ENCODE data around the gene SUSD5. TPM values are rescaled to one million over a fixed set of nuclear protein-coding genes. Genes with fewer than 3 reads are reported as not detected.

SUSD5 gene
- total and polyA plus RNA-seq, 2 experiments from 2014 or later = 1.4 to 3.6 TPM

DNA sequence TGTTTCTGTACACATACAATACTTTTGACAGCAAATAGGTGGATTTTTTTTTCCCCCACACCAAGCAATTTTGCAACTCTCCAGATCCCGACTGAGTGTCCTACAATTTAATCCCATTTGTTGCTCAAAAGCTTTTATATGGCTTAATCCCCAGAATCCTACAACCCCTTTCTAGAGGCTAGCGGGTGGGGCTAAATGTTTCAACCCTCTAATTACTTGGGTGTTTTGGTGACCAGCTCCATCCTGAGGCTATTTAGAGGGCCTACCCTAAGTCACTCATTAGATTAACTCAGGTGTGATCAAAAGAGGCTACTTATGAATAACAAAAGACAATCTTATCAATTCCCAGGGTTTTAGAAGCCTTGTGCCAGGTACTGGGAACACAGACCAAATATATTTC is 37.6 kb upstream of the SUSD5 start:
- Histone ChIP-seq H3K4me3 (no peak overlapping the region), H3K4me2 (no peak overlapping the region), H3K36me3 (ENCODE audit: insufficient read depth) (no peaks in the 10 kb centered on the region), H3K79me2 (replicated peaks; ENCODE audit: insufficient read depth) (no peaks in the 10 kb centered on the region), H3K4me1 (ENCODE audit: insufficient read depth) (no peaks in the 10 kb centered on the region), H2AFZ (no peak overlapping the region), H3K27ac (ENCODE audit: low read depth) (no peak overlapping the region), H3K27me3 (ENCODE audit: insufficient read depth) (no peaks in the 10 kb centered on the region), H3K9me2 (ENCODE audit: insufficient read depth) (no peaks in the 10 kb centered on the region), H4K20me1 (replicated peaks; ENCODE audit: insufficient read depth) (no peaks in the 10 kb centered on the region), H3F3A (replicated peaks; ENCODE audit: low read depth) (no peaks in the 10 kb centered on the region)
- Mint-ChIP-seq H3K9me3 (no peaks in the 10 kb centered on the region), H3K4me3 (no peak overlapping the region), H3K27ac (no peak overlapping the region), H3K4me1 (no peaks in the 10 kb centered on the region), H3K27me3 (ENCODE audit: insufficient read depth, low read depth, poor library complexity) (no peaks in the 10 kb centered on the region), H3K36me3 (ENCODE audit: low read depth) (no peaks in the 10 kb centered on the region)
- ATAC-seq (peak; percentile 53; the same call in 2 of the 3 replicates), DNase-seq (ENCODE audit: low spot score) (no peak)
- no peak for TF ChIP-seq ZNF331 (CRISPR knock-in tag; IDR thresholded peaks at IDR 0.05; ENCODE audit: low read depth)
- TF ChIP-seq, protein P1, sequence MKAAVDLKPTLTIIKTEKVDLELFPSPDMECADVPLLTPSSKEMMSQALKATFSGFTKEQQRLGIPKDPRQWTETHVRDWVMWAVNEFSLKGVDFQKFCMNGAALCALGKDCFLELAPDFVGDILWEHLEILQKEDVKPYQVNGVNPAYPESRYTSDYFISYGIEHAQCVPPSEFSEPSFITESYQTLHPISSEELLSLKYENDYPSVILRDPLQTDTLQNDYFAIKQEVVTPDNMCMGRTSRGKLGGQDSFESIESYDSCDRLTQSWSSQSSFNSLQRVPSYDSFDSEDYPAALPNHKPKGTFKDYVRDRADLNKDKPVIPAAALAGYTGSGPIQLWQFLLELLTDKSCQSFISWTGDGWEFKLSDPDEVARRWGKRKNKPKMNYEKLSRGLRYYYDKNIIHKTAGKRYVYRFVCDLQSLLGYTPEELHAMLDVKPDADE (IDR thresholded peaks at IDR 0.05) = no peak
- TF ChIP-seq STAT1 (IDR thresholded peaks at IDR 0.05; ENCODE audit: unreplicated experiment) = no peak
- no peak for TF ChIP-seq POLR2AphosphoS5 (IDR thresholded peaks at IDR 0.05; ENCODE audit: low read depth)
- no peak for TF ChIP-seq EZH2phosphoT487 (IDR thresholded peaks at IDR 0.05; ENCODE audit: unreplicated experiment)
- TF ChIP-seq, protein P2, sequence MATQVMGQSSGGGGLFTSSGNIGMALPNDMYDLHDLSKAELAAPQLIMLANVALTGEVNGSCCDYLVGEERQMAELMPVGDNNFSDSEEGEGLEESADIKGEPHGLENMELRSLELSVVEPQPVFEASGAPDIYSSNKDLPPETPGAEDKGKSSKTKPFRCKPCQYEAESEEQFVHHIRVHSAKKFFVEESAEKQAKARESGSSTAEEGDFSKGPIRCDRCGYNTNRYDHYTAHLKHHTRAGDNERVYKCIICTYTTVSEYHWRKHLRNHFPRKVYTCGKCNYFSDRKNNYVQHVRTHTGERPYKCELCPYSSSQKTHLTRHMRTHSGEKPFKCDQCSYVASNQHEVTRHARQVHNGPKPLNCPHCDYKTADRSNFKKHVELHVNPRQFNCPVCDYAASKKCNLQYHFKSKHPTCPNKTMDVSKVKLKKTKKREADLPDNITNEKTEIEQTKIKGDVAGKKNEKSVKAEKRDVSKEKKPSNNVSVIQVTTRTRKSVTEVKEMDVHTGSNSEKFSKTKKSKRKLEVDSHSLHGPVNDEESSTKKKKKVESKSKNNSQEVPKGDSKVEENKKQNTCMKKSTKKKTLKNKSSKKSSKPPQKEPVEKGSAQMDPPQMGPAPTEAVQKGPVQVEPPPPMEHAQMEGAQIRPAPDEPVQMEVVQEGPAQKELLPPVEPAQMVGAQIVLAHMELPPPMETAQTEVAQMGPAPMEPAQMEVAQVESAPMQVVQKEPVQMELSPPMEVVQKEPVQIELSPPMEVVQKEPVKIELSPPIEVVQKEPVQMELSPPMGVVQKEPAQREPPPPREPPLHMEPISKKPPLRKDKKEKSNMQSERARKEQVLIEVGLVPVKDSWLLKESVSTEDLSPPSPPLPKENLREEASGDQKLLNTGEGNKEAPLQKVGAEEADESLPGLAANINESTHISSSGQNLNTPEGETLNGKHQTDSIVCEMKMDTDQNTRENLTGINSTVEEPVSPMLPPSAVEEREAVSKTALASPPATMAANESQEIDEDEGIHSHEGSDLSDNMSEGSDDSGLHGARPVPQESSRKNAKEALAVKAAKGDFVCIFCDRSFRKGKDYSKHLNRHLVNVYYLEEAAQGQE (IDR thresholded peaks at IDR 0.05; ENCODE audit: unreplicated experiment) = no peak
- TF ChIP-seq, protein P3, sequence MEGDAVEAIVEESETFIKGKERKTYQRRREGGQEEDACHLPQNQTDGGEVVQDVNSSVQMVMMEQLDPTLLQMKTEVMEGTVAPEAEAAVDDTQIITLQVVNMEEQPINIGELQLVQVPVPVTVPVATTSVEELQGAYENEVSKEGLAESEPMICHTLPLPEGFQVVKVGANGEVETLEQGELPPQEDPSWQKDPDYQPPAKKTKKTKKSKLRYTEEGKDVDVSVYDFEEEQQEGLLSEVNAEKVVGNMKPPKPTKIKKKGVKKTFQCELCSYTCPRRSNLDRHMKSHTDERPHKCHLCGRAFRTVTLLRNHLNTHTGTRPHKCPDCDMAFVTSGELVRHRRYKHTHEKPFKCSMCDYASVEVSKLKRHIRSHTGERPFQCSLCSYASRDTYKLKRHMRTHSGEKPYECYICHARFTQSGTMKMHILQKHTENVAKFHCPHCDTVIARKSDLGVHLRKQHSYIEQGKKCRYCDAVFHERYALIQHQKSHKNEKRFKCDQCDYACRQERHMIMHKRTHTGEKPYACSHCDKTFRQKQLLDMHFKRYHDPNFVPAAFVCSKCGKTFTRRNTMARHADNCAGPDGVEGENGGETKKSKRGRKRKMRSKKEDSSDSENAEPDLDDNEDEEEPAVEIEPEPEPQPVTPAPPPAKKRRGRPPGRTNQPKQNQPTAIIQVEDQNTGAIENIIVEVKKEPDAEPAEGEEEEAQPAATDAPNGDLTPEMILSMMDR (conservative IDR thresholded peaks at IDR 0.05; ENCODE audit: low read depth in 2 of 2) = no peak
- TF ChIP-seq ZNF114 (CRISPR knock-in tag; IDR thresholded peaks at IDR 0.05) = no peak
- TF ChIP-seq NANOG (IDR thresholded peaks at IDR 0.05; ENCODE audit: borderline replicate concordance) = no peak
- no peak for TF ChIP-seq JUNB (IDR thresholded peaks at IDR 0.05; ENCODE audit: unreplicated experiment)
- no peak for TF ChIP-seq CREB1 (CRISPR knock-in tag; IDR thresholded peaks at IDR 0.05; ENCODE audit: low read depth)
- TF ChIP-seq, protein P4, sequence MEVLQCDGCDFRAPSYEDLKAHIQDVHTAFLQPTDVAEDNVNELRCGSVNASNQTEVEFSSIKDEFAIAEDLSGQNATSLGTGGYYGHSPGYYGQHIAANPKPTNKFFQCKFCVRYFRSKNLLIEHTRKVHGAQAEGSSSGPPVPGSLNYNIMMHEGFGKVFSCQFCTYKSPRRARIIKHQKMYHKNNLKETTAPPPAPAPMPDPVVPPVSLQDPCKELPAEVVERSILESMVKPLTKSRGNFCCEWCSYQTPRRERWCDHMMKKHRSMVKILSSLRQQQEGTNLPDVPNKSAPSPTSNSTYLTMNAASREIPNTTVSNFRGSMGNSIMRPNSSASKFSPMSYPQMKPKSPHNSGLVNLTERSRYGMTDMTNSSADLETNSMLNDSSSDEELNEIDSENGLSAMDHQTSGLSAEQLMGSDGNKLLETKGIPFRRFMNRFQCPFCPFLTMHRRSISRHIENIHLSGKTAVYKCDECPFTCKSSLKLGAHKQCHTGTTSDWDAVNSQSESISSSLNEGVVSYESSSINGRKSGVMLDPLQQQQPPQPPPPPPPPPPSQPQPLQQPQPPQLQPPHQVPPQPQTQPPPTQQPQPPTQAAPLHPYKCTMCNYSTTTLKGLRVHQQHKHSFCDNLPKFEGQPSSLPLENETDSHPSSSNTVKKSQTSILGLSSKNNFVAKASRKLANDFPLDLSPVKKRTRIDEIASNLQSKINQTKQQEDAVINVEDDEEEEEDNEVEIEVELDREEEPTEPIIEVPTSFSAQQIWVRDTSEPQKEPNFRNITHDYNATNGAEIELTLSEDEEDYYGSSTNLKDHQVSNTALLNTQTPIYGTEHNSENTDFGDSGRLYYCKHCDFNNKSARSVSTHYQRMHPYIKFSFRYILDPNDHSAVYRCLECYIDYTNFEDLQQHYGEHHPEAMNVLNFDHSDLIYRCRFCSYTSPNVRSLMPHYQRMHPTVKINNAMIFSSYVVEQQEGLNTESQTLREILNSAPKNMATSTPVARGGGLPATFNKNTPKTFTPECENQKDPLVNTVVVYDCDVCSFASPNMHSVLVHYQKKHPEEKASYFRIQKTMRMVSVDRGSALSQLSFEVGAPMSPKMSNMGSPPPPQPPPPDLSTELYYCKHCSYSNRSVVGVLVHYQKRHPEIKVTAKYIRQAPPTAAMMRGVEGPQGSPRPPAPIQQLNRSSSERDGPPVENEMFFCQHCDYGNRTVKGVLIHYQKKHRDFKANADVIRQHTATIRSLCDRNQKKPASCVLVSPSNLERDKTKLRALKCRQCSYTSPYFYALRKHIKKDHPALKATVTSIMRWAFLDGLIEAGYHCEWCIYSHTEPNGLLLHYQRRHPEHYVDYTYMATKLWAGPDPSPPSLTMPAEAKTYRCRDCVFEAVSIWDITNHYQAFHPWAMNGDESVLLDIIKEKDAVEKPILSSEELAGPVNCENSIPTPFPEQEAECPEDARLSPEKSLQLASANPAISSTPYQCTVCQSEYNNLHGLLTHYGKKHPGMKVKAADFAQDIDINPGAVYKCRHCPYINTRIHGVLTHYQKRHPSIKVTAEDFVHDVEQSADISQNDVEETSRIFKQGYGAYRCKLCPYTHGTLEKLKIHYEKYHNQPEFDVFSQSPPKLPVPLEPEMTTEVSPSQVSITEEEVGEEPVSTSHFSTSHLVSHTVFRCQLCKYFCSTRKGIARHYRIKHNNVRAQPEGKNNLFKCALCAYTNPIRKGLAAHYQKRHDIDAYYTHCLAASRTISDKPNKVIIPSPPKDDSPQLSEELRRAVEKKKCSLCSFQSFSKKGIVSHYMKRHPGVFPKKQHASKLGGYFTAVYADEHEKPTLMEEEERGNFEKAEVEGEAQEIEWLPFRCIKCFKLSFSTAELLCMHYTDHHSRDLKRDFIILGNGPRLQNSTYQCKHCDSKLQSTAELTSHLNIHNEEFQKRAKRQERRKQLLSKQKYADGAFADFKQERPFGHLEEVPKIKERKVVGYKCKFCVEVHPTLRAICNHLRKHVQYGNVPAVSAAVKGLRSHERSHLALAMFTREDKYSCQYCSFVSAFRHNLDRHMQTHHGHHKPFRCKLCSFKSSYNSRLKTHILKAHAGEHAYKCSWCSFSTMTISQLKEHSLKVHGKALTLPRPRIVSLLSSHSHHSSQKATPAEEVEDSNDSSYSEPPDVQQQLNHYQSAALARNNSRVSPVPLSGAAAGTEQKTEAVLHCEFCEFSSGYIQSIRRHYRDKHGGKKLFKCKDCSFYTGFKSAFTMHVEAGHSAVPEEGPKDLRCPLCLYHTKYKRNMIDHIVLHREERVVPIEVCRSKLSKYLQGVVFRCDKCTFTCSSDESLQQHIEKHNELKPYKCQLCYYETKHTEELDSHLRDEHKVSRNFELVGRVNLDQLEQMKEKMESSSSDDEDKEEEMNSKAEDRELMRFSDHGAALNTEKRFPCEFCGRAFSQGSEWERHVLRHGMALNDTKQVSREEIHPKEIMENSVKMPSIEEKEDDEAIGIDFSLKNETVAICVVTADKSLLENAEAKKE (CRISPR knock-in tag; IDR thresholded peaks at IDR 0.05) = no peak
- TF ChIP-seq EZH2 (IDR thresholded peaks at IDR 0.05; ENCODE audit: low read depth, unreplicated experiment) = no peak

Measured in GM23338 (cell line).